GM21390 (cell line): ENCODE measurements around the gene CAMK2B.
"Not testable (repeated sequence)": the region's sequence is repeated elsewhere in the genome, so short reads cannot be mapped to it uniquely, and the experiment has no call there.

ENCODE experiments used
- ATAC-seq: cut with Tn5 transposase; IDR thresholded peaks from one replicate; pipeline ENCODE4 v1.9.1; 2021; ENCODE audit not compliant: unreplicated experiment

The CAMK2B gene

DNA sequence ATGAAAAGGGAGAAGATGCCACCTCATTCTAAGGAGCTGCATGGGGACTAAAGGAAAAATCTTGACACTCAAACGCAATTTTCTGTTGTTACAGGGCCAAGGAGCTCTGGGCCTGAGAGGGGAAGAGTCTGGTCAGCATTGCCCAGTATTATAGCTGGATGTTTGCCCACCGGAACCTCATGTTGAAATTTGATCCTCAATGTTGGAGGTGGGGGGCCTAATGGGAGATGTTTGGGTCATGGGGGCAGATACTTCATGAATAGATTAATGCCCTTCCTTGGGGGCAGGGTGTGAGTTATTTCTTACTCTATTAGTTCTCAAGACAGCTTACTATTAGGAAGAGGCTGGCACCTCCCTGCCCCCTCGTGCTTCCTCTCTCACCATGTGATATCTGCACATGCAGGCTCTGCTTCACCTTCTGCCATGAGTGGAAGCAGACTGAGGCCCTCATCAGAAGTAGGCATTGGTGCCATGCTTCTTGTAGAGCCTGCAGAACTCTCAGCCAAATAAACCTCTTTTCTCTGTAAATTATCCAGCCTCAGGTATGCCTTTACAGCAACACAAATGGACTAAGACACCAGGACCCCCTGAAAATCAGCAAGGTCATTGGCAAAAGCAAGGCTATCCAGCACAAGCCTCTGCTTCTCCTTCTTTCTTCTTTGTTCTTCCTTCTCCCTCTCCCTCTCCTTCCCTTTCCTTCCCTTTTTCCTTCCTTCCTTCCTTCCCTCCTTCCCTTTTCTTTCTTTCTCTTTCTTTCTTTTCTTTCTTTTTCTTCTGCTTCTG is 151.3 kb downstream of the CAMK2B start:
- no peak for ATAC-seq

DNA sequence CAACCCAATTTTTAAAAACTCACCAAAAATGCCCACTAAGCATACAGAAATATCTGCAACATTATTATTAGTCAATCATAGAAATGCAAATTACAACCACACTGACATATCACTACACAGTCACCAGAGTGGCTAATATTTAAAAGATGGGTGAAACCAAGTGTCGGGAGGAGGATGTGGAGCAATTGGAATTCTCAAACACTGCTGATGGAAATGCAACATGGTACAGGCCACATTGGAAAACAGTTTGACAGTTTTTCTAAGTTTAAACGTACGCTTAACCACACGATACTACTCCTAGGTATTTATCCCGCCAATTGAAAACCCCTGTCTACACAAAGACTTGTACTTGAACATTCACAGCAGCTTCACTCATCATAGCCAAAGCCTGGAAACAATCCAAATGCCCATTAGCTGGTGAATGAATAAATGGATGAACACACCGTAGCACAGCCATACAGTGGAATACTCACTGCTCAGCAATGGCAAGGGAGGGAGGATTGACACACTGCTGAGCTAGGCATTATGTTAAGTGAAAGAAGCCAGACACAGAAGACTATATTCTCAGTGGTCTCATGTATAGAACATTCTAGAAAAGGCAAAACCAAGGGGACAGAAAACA is 152.5 kb downstream of the CAMK2B start:
- no peak for ATAC-seq

DNA sequence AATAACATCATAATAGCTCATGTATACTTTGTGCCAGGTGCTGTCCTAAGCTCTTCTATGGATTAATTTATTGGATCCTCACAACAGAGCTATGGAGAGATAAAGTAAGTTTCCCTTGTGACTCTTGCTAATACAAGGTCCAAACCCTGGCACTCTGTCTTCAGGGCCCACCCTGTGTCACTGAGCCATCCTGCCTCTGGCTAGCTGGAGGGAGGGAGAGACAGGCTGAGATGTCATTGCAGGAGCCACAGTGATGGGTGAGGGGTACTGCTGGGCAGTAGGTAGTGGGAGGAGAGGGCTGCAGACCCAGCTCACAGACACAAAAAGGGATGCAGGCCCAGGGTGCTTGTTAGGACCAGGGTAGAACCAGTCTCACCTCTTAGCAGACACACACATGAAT is 153.0 kb downstream of the CAMK2B start:
- ATAC-seq: no peak

DNA sequence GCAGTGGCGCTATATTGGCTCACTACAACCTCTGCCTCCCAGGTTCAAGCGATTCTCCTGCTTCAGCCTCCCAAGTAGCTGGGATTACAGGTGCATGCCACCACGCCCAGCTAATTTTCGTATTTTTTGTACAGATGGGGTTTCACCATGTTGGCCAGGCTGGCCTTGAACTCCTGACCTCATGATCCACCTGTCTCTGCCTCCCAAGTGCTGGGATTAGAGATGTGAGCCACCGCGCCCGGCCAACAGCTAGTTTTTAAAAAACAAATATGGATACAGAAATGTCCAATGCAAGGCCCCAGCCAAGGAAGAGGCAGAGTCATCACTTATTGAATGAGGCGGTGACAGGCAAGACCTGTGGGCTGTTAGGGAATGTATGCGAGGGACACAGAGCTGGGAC is 153.5 kb downstream of the CAMK2B start:
- not testable (repeated sequence) for ATAC-seq

DNA sequence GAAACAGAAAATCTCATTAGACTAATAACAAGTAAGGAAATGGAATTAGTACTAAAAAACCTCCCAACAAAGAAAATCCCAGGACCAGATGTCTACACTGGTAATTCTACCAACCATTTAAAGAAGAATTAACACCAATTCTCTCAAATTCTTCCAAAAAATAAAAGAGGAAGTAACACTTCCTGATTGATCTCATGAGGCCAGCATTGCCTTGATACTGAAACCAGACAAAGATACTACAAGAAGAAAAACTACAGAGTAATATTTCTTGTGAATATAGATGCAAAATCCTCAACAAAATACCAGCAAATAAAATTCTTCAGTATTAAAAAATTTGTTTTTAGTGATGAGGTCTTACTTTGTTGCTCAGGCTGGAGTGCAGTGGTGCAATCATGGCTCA is 157.5 kb downstream of the CAMK2B start:
- no peak for ATAC-seq
